OCI-LY3 (cell line): Measurements from ENCODE around the gene NAA60.

ENCODE experiments used
- H2AFZ ChIP-seq: fragments of 200-600, 300-600 bp; shearing (Covaris generic); 2 replicates; pipeline ENCODE4 v1.6.0; 2014; ENCODE audit warnings: antibody characterized with exemption, low read depth, low read length
- H3K27ac ChIP-seq: fragments of 200-600, 300-600 bp; sonication (generic); 2 replicates; pipeline ENCODE4 v1.5.1; 2014; ENCODE audit warnings: mild to moderate bottlenecking, low read length, moderate library complexity, mixed read lengths
- H3K27me3 ChIP-seq: fragments of 200-600, 300-600 bp; sonication (generic); 2 replicates; pipeline ENCODE4 v1.6.1; 2014; ENCODE audit warnings: low read depth, low read length, mixed read lengths
- H3K36me3 ChIP-seq: fragments of 200-600, 300-600 bp; sonication (generic); replicated peaks from 2 replicates; pipeline ENCODE3; 2014; ENCODE audit warnings: low read depth, low read length, mixed read lengths
- H3K4me1 ChIP-seq: fragments of 300-600, 200-600 bp; sonication (generic); 2 replicates; pipeline ENCODE4 v1.6.1; 2014; ENCODE audit warnings: low read length, mixed read lengths
- H3K4me2 ChIP-seq: fragments of 200-600, 300-600 bp; sonication (generic); 2 replicates; pipeline ENCODE4 v1.6.1; 2014; ENCODE audit warnings: low read length, mixed read lengths
- H3K4me3 ChIP-seq: fragments of 300-600, 200-600 bp; sonication (generic); 2 replicates; pipeline ENCODE4 v1.5.1; 2014; ENCODE audit warnings: antibody characterized with exemption, mild to moderate bottlenecking, low read length, moderate library complexity
- H3K79me2 ChIP-seq: fragments of 300-600, 200-600 bp; shearing (Covaris generic); 2 replicates; pipeline ENCODE4 v1.6.1; 2014; ENCODE audit warnings: mild to moderate bottlenecking, low read length, mixed read lengths
- H3K9ac ChIP-seq: fragments of 300-600, 200-600 bp; shearing (Covaris generic); 2 replicates; pipeline ENCODE4 v1.6.0; 2014; ENCODE audit warnings: mild to moderate bottlenecking, low read length, moderate library complexity
- H3K9me3 ChIP-seq: fragments of 200-600, 300-600 bp; shearing (Covaris generic); 2 replicates; pipeline ENCODE4 v1.6.1; 2014; ENCODE audit warnings: low read length, mixed read lengths; ENCODE audit not compliant: insufficient read depth
- H4K20me1 ChIP-seq: fragments of 200-600, 300-600 bp; sonication (generic); 2 replicates; pipeline ENCODE4 v1.6.1; 2016; ENCODE audit warnings: low read length, mixed read lengths; ENCODE audit not compliant: insufficient read depth
- CTCF ChIP-seq: fragments of 200-600, 300-600 bp; sonication (generic); IDR thresholded peaks from 2 replicates; pipeline ENCODE4 v1.5.1; 2014; ENCODE audit warnings: antibody characterized with exemption, low read length, low read depth
- EZH2phosphoT487 ChIP-seq: fragments of 200-600 bp; shearing (Covaris generic); IDR thresholded peaks from 2 replicates; pipeline ENCODE4 v1.6.1; 2018; ENCODE audit warnings: antibody characterized with exemption, mixed run types, low read depth

Gene NAA60

GRCh38 chr16:3475604-3476375 lies 32.3 kb downstream of the NAA60 start:
- H3K36me3 ChIP-seq = peaks cover 14% of the 10 kb centered on the region
- no peaks in the 10 kb centered on the region for H3K4me1 ChIP-seq
- H3K27ac ChIP-seq = no peak overlapping the region
- TF ChIP-seq EZH2phosphoT487 (no peak), CTCF (no peak)
- no peak overlapping the region for H3K4me3 ChIP-seq
- no peak overlapping the region for H2AFZ ChIP-seq
- no peak overlapping the region for H3K9ac ChIP-seq
- no peak overlapping the region for H3K4me2 ChIP-seq
- peaks cover 5% of the 10 kb centered on the region; the same call in 1 of the 2 replicates for H3K9me3 ChIP-seq
- peaks cover 7% of the 10 kb centered on the region; the same call in 1 of the 2 replicates for H4K20me1 ChIP-seq
- no peaks in the 10 kb centered on the region for H3K27me3 ChIP-seq
- H3K79me2 ChIP-seq = peaks cover 69% of the 10 kb centered on the region

- Histone ChIP-seq H3K9me3 (peaks cover 5% of the 10 kb centered on the region; the same call in 1 of the 2 replicates), H3K36me3 (peaks cover 16% of the 10 kb centered on the region), H4K20me1 (peaks cover 5% of the 10 kb centered on the region; the same call in 1 of the 2 replicates), H2AFZ (no peak overlapping the region), H3K4me3 (no peak overlapping the region), H3K4me2 (no peak overlapping the region), H3K9ac (no peak overlapping the region), H3K27me3 (no peaks in the 10 kb centered on the region), H3K79me2 (peaks cover 63% of the 10 kb centered on the region), H3K4me1 (no peaks in the 10 kb centered on the region), H3K27ac (no peak overlapping the region)
- TF ChIP-seq EZH2phosphoT487 (no peak), CTCF (no peak)
Measured at GRCh38 chr16:3476409-3476808, 32.9 kb downstream of the NAA60 start.

GRCh38 chr16:3478242-3478925 lies 34.9 kb downstream of the NAA60 start:
- Histone ChIP-seq H3K9me3 (no peaks in the 10 kb centered on the region), H3K27me3 (no peaks in the 10 kb centered on the region), H4K20me1 (peaks cover 5% of the 10 kb centered on the region; the same call in 1 of the 2 replicates), H3K36me3 (peaks cover 9% of the 10 kb centered on the region), H3K79me2 (peaks cover 43% of the 10 kb centered on the region), H3K27ac (no peak overlapping the region), H3K4me2 (no peak overlapping the region), H3K4me3 (no peak overlapping the region), H2AFZ (no peak overlapping the region), H3K9ac (no peak overlapping the region), H3K4me1 (no peaks in the 10 kb centered on the region)
- TF ChIP-seq EZH2phosphoT487 = no peak
- TF ChIP-seq CTCF = no peak

- Histone ChIP-seq H3K36me3 (peaks cover 14% of the 10 kb centered on the region), H3K79me2 (peaks cover 30% of the 10 kb centered on the region), H3K9me3 (no peaks in the 10 kb centered on the region), H3K27me3 (no peaks in the 10 kb centered on the region), H3K27ac (no peak overlapping the region), H2AFZ (no peak overlapping the region), H3K4me2 (no peak overlapping the region), H4K20me1 (no peaks in the 10 kb centered on the region), H3K4me3 (no peak overlapping the region), H3K4me1 (no peaks in the 10 kb centered on the region), H3K9ac (no peak overlapping the region)
- TF ChIP-seq CTCF (no peak), EZH2phosphoT487 (no peak)
Measured at GRCh38 chr16:3479654-3480216, 36.3 kb downstream of the NAA60 start.
